SK-N-SH (cell line): ENCODE data around the gene ZSCAN18. TPM values are rescaled to one million over a fixed set of nuclear protein-coding genes. Genes with fewer than 3 reads are reported as not detected.

Experiments
- CTCF ChIA-PET: fragments of 300-600, 350-600 bp; formaldehyde crosslinking; extraction: SDS; loops from one replicate; lab custom pipeline; 2021; lab: Yijun Ruan, JAX
- POLR2A ChIA-PET: fragments of 350-600 bp; sonication (Branson Sonifier 250); formaldehyde crosslinking; extraction: SDS; loops from one replicate; lab custom pipeline; 2020; ENCODE audit warnings: antibody characterized with exemption, inconsistent platforms; lab: Yijun Ruan, JAX
- DNase-seq: peaks from one replicate; pipeline ENCODE4 v3.0.0; 2012
- H2AFZ ChIP-seq: fragments of 200-600 bp; sonication (generic); 2 replicates; pipeline ENCODE4 v1.8.1; 2016; ENCODE audit warnings: antibody characterized with exemption, mild to moderate bottlenecking, low read depth
- H3F3A ChIP-seq: fragments of 200-600 bp; sonication (generic); replicated peaks from 2 replicates; pipeline ENCODE3; 2016; ENCODE audit warnings: antibody characterized with exemption, mild to moderate bottlenecking; ENCODE audit not compliant: insufficient read depth
- H3K27ac ChIP-seq, 2 experiments: fragments of 200-500 bp in 1 of 2; fragments of 200-600 bp in 1 of 2; sonication (Bioruptor generic) in 1 of 2; sonication (generic), shearing (Covaris generic) in 1 of 2; 2 replicates each; pipeline versions ENCODE4 v1.5.1 to v1.6.1; 2014 to 2016; ENCODE audit warnings: low read depth in 2 of 2, inconsistent platforms in 1 of 2, low read length in 1 of 2, mild to moderate bottlenecking in 1 of 2, mixed read lengths in 1 of 2
- H3K27me3 ChIP-seq: fragments of 200-600 bp; sonication (generic), shearing (Covaris generic); 2 replicates; pipeline ENCODE4 v1.6.1; 2016; ENCODE audit warnings: mixed run types; ENCODE audit not compliant: insufficient read depth
- H3K36me3 ChIP-seq, 2 experiments: fragments of 200-500 bp in 1 of 2; fragments of 200-600 bp in 1 of 2; sonication (Bioruptor generic) in 1 of 2; sonication (generic) in 1 of 2; replicated peaks in 1 of 2; 2 replicates each; pipeline versions ENCODE3 to v1.5.1; 2014 to 2016; ENCODE audit warnings: low read length in 1 of 2, mild to moderate bottlenecking in 1 of 2; ENCODE audit not compliant: insufficient read depth in 2 of 2, control insufficient read depth in 1 of 2
- H3K4me1 ChIP-seq, 2 experiments: fragments of 200-500 bp in 1 of 2; fragments of 200-600 bp in 1 of 2; sonication (Bioruptor generic) in 1 of 2; sonication (generic), shearing (Covaris generic) in 1 of 2; 2 replicates each; pipeline versions ENCODE4 v1.5.1 to v1.6.1; 2014 to 2016; ENCODE audit warnings: low read depth in 1 of 2, low read length in 1 of 2, mixed run types in 1 of 2; ENCODE audit not compliant: insufficient read depth in 2 of 2, control insufficient read depth in 1 of 2
- H3K4me2 ChIP-seq: fragments of 200-600 bp; sonication (generic), shearing (Covaris generic); 2 replicates; pipeline ENCODE4 v1.6.1; 2017; ENCODE audit warnings: mixed run types
- H3K4me3 ChIP-seq, 2 experiments: fragments of 200-500 bp in 1 of 2; fragments of 200-600 bp in 1 of 2; sonication (Bioruptor generic) in 1 of 2; sonication (generic), shearing (Covaris generic) in 1 of 2; 2 replicates each; pipeline versions ENCODE4 v1.5.1 to v1.8.1; 2014 to 2016; ENCODE audit warnings: low read depth in 2 of 2, inconsistent platforms in 1 of 2, low read length in 1 of 2, mild to moderate bottlenecking in 1 of 2, mixed read lengths in 1 of 2, moderate library complexity in 1 of 2
- H3K79me2 ChIP-seq: fragments of 200-600 bp; sonication (generic); 2 replicates; pipeline ENCODE4 v1.8.1; 2017; ENCODE audit warnings: mild to moderate bottlenecking; ENCODE audit not compliant: insufficient read depth
- H3K9ac ChIP-seq: fragments of 200-600 bp; sonication (generic); 2 replicates; pipeline ENCODE4 v1.6.1; 2017; ENCODE audit warnings: mixed run types
- H3K9me2 ChIP-seq: fragments of 200-600 bp; sonication (generic); 2 replicates; pipeline ENCODE4 v1.6.1; 2017; ENCODE audit warnings: mixed run types
- H3K9me3 ChIP-seq: fragments of 200-600 bp; sonication (generic); 2 replicates; pipeline ENCODE4 v1.6.1; 2017; ENCODE audit warnings: mixed run types, mild to moderate bottlenecking, moderate library complexity
- H4K20me1 ChIP-seq: fragments of 200-600 bp; sonication (generic); 2 replicates; pipeline ENCODE4 v1.6.1; 2017; ENCODE audit warnings: mild to moderate bottlenecking, mixed run types; ENCODE audit not compliant: insufficient read depth
- CTCF ChIP-seq: fragments of 200-600 bp; sonication (generic); IDR thresholded peaks from 2 replicates; pipeline ENCODE4 v1.6.1; 2017; ENCODE audit warnings: antibody characterized with exemption, mild to moderate bottlenecking, moderate library complexity
- EP300 ChIP-seq, 2 experiments: IDR thresholded peaks; 2 replicates each; pipeline versions ENCODE4 v1.4.0 to v1.6.1; 2012; ENCODE audit warnings: borderline replicate concordance in 1 of 2, low read depth in 1 of 2, low read length in 1 of 2
- EZH2phosphoT487 ChIP-seq: fragments of 200-600 bp; sonication (generic); IDR thresholded peaks from 2 replicates; pipeline ENCODE4 v1.6.1; 2017; ENCODE audit warnings: low read depth, mixed run types, mild to moderate bottlenecking, antibody characterized with exemption, moderate library complexity, borderline replicate concordance
- GATA2 ChIP-seq: sonication (generic); formaldehyde crosslinking; IDR thresholded peaks from 2 replicates; pipeline ENCODE4 v1.5.0; 2020; ENCODE audit warnings: mild to moderate bottlenecking, missing genetic modification reagents
- NFIC ChIP-seq: IDR thresholded peaks from 2 replicates; pipeline ENCODE4 v1.4.0; 2012; ENCODE audit warnings: borderline replicate concordance
- NRF1 ChIP-seq: IDR thresholded peaks from 2 replicates; pipeline ENCODE4 v1.6.1; 2012; ENCODE audit warnings: low read depth, mild to moderate bottlenecking, low read length
- RAD21 ChIP-seq: IDR thresholded peaks from 2 replicates; pipeline ENCODE4 v1.6.1; 2012; ENCODE audit warnings: mild to moderate bottlenecking, low read length
- RFX5 ChIP-seq: IDR thresholded peaks from 2 replicates; pipeline ENCODE4 v1.6.1; 2012; ENCODE audit warnings: mild to moderate bottlenecking, improper control_type of control experiment, low read length
- TAF1 ChIP-seq: IDR thresholded peaks from 2 replicates; pipeline ENCODE4 v1.6.1; 2012; ENCODE audit warnings: low read depth, mild to moderate bottlenecking, low read length, moderate library complexity, borderline replicate concordance
- USF1 ChIP-seq: IDR thresholded peaks from 2 replicates; pipeline ENCODE4 v1.4.0; 2012; ENCODE audit warnings: low read depth, borderline replicate concordance
- YY1 ChIP-seq: IDR thresholded peaks from 2 replicates; pipeline ENCODE4 v1.4.0; 2012; ENCODE audit warnings: low read depth, mild to moderate bottlenecking
- WGBS: methylation state at CpG from one replicate; pipeline ENCODE4 v1.1.6; 2017; ENCODE audit warnings: low lambda C conversion rate; 5-methylcytosine and 5-hydroxymethylcytosine counted together
- polyA plus RNA-seq, 3 experiments: library from polyadenylated mRNA; depleted of rRNA; stranded (reverse); fragments of >200 nt; gene quantifications; 2 replicates each; pipeline ENCODE4 v1.2.3, GENCODE V29; 2012

Gene ZSCAN18
- polyA plus RNA-seq, 1 of the 3 experiments (the other 2 are of a cell fraction) = 26.7 TPM

GRCh38 chr19:58079792-58080191 is 18.2 kb downstream of the ZSCAN18 start:
- no peaks in the 10 kb centered on the region for H3K4me1 ChIP-seq
- no peaks in the 10 kb centered on the region for H3K36me3 ChIP-seq
- 16% methylated on average over 10 of the region's 10 CpGs for WGBS
- H3F3A ChIP-seq = no peaks in the 10 kb centered on the region
- no peak overlapping the region for H2AFZ ChIP-seq
- no peak overlapping the region for H3K9ac ChIP-seq
- no peaks in the 10 kb centered on the region for H3K27me3 ChIP-seq
- H3K4me3 ChIP-seq = no peak overlapping the region
- ChIA-PET POLR2A (no interaction called here), CTCF (no interaction called here)
- H3K4me2 ChIP-seq = no peak overlapping the region
- H3K9me2 ChIP-seq = no peaks in the 10 kb centered on the region
- H3K79me2 ChIP-seq = no peaks in the 10 kb centered on the region
- no peak for TF ChIP-seq YY1
- H4K20me1 ChIP-seq = no peaks in the 10 kb centered on the region
- no peaks in the 10 kb centered on the region for H3K9me3 ChIP-seq
- H3K27ac ChIP-seq = no peak overlapping the region
- DNase-seq = no peak

- H3K9me2 ChIP-seq = no peaks in the 10 kb centered on the region
- H3K4me3 ChIP-seq = no peak overlapping the region
- no peaks in the 10 kb centered on the region for H3K27me3 ChIP-seq
- H2AFZ ChIP-seq = no peak overlapping the region
- no peaks in the 10 kb centered on the region for H4K20me1 ChIP-seq
- H3K9me3 ChIP-seq = no peaks in the 10 kb centered on the region
- CTCF ChIA-PET = no interaction called here
- no peak for DNase-seq
- H3K4me1 ChIP-seq = no peaks in the 10 kb centered on the region
- WGBS = 40% methylated on average over 10 of the region's 15 CpGs
- no peak overlapping the region for H3K27ac ChIP-seq
- H3K79me2 ChIP-seq = no peaks in the 10 kb centered on the region
- no peak for TF ChIP-seq NFIC
- TF ChIP-seq RFX5 = no peak
- TF ChIP-seq CTCF = no peak
- no peak for TF ChIP-seq EZH2phosphoT487
- no peak for TF ChIP-seq RAD21
- TF ChIP-seq TAF1 = no peak
- TF ChIP-seq GATA2 (CRISPR knock-in tag) = no peak
- H3K9ac ChIP-seq = no peak overlapping the region
- no peak overlapping the region for H3K4me2 ChIP-seq
- POLR2A ChIA-PET = no interaction called here
- no peaks in the 10 kb centered on the region for H3F3A ChIP-seq
- no peaks in the 10 kb centered on the region for H3K36me3 ChIP-seq
These were observed 30.7 kb downstream of the ZSCAN18 start for GRCh38 chr19:58067240-58067912.

GRCh38 chr19:58063712-58064111 is 34.3 kb downstream of the ZSCAN18 start:
- H3K27me3 ChIP-seq = no peaks in the 10 kb centered on the region
- no peaks in the 10 kb centered on the region for H3F3A ChIP-seq
- ChIA-PET CTCF (interaction anchor here (1.1 kb wide), 1 partner anchor 1988 kb away, joined by 3 read pairs; no protein-coding TSS in a partner anchor), POLR2A (no interaction called here)
- no peaks in the 10 kb centered on the region for H3K36me3 ChIP-seq
- no peaks in the 10 kb centered on the region for H3K9me2 ChIP-seq
- no peaks in the 10 kb centered on the region for H3K79me2 ChIP-seq
- no peaks in the 10 kb centered on the region for H3K4me1 ChIP-seq
- TF ChIP-seq USF1 (no peak), NRF1 (no peak), EP300 (IDR thresholded peaks at IDR 0.05; ENCODE audit: borderline replicate concordance in 1 of 2, low read depth in 1 of 2, low read length in 1 of 2) (no peak)
- H3K4me3 ChIP-seq = no peak overlapping the region
- 47% methylated on average over 3 of the region's 3 CpGs for WGBS
- H3K9ac ChIP-seq = no peak overlapping the region
- H3K4me2 ChIP-seq = no peak overlapping the region
- H3K27ac ChIP-seq = no peak overlapping the region
- DNase-seq = no peak
- no peaks in the 10 kb centered on the region for H4K20me1 ChIP-seq
- no peaks in the 10 kb centered on the region for H3K9me3 ChIP-seq
- H2AFZ ChIP-seq = no peak overlapping the region
